Left cardiac atrium (tissue), 4 donors: ENCODE results near the gene ANAPC4. TPM values are rescaled to one million over a fixed set of nuclear protein-coding genes. Genes with fewer than 3 reads are reported as not detected.

Source experiments
- ATAC-seq, 2 donors: fragments of 200-7000 bp; cut with Tn5 transposase; one replicate each; pipeline ENCODE4 v1.9.1; 2020; ENCODE audit warnings: mild to moderate bottlenecking in 2 of 2, moderate library complexity in 2 of 2
- DNase-seq: peaks from one replicate; pipeline ENCODE4 v3.0.0-alpha.2; 2020
- intact Hi-C, 2 donors: fragments of 100-400 bp; cut with DNase I; formaldehyde crosslinking; loops; one replicate each; pipeline versions ENCODE4 v1.14.1 to v1.15.1; 2022 to 2023
- total RNA-seq, 2 donors: library from RNA; stranded (reverse); fragmentation: NEBNext Ultra II Directional; extraction: Animal tissue kit (Norgen Biotek cat#: 25700); gene quantifications; one replicate each; pipeline ENCODE4 v1.2.1, GENCODE V29; 2021
- donor health status: DM: no; HTN: yes; CAD: no.
- donor health status: DM: no; HTN: yes; CAD: no; lungs with severe emphysema.
- donor health status: DM: yes; HTN: yes; CAD: no.
- donor health status: Dilated cardiomyopathy.

ANAPC4 gene
- total RNA-seq, 2 donors from 2014 or later: 12.6 to 16.2 TPM

GRCh38 chr4:25454476-25454875 is 77.4 kb downstream of the ANAPC4 start:
- DNase-seq: no peak
- no peak for ATAC-seq
- intact Hi-C loops: no loop called here

GRCh38 chr4:25457053-25457715 is 80.1 kb downstream of the ANAPC4 start:
- intact Hi-C loops: no loop called here
- ATAC-seq (peak in 1 of 2 donors; percentile 25), DNase-seq (no peak)

- ATAC-seq (peak in 1 of 2 donors; percentile 59), DNase-seq (no peak)
- intact Hi-C loops: no loop called here
These were observed 90.1 kb downstream of the ANAPC4 start for GRCh38 chr4:25466966-25467697.

- intact Hi-C loops: no loop called here
- ATAC-seq (no peak), DNase-seq (no peak)
These were observed 90.8 kb downstream of the ANAPC4 start for GRCh38 chr4:25467843-25468242.

Other genes starting within 250 kb of the ANAPC4 start
- gene SEPSECS, start 216.8 kb upstream of the ANAPC4 start, total RNA-seq: 1 to 10 TPM; 3.5 to 4.4 TPM
- gene PI4K2B, start 143.2 kb upstream of the ANAPC4 start, total RNA-seq: 1 to 10 TPM; 3.8 to 6.1 TPM
- gene ZCCHC4, start 64.5 kb upstream of the ANAPC4 start, total RNA-seq: 1 to 10 TPM; 6.9 to 8.5 TPM